ENCODE data around the gene RAB5B. TPM values are rescaled to one million over a fixed set of nuclear protein-coding genes. Genes with fewer than 3 reads are reported as not detected.
A peak's percentile ranks its signal among the peaks of the same experiment; 100 is the strongest.

The RAB5B gene
- total RNA-seq, 1 experiment from 2014 or later, result 44.5 TPM

GRCh38 chr12:56029666-56030293 lies 55.9 kb downstream of the RAB5B start:
- BruUV-seq (replicated peaks), result no TSS peak
- H2AFZ ChIP-seq (ENCODE audit: low read depth, low read length, poor library complexity, severe bottlenecking), result no peak overlapping the region
- H3K4me1 ChIP-seq (ENCODE audit: control insufficient read depth in 1 of 2, insufficient read depth in 2 of 2, low read length in 2 of 2), result no peaks in the 10 kb centered on the region
- no peak overlapping the region for H3K9ac ChIP-seq (ENCODE audit: low read length)
- no peaks in the 10 kb centered on the region for H3K9me3 ChIP-seq (ENCODE audit: control insufficient read depth in 1 of 2, insufficient read depth in 1 of 2, low read depth in 1 of 2, low read length in 2 of 2)
- RAD21 ChIA-PET (ENCODE audit: low non-redundant PET in 1 of 2, low total read pairs in 2 of 2, uncharacterized antibody in 2 of 2, unreplicated experiment in 2 of 2), result interaction anchor here (0.6 to 1.4 kb wide), 3 partner anchors 23 to 34 kb away, joined by 3 to 4 read pairs (median 4); partner anchors contain the start of gene SUOX (in 1 of the 2)
- H3K36me3 ChIP-seq (ENCODE audit: control insufficient read depth in 1 of 2, insufficient read depth in 2 of 2, low read length in 2 of 2), result no peaks in the 10 kb centered on the region
- no peak overlapping the region for H3K4me3 ChIP-seq (replicated peaks in 1 of 2; ENCODE audit: low read depth in 1 of 2, low read length in 2 of 2)
- no peak for DNase-seq (ENCODE audit: low read depth, low spot score)
- POLR2A ChIA-PET, result interaction anchor here (0.9 to 1.1 kb wide), 2 partner anchors 23 to 33 kb away, joined by 3 read pairs; partner anchors contain the start of gene SUOX
- CTCF ChIA-PET, result interaction anchor here (0.6 to 2.6 kb wide), 14 partner anchors 8 to 293 kb away, joined by 3 to 24 read pairs (median 4); partner anchors contain the start of gene SUOX
- no peaks in the 10 kb centered on the region for H3K9me2 ChIP-seq (ENCODE audit: insufficient read depth)
- H3K27me3 ChIP-seq (ENCODE audit: insufficient read depth, low read length), result no peaks in the 10 kb centered on the region
- H3K4me2 ChIP-seq (ENCODE audit: low read length), result no peak overlapping the region
- no peaks in the 10 kb centered on the region for H4K20me1 ChIP-seq (ENCODE audit: insufficient read depth)
- ATAC-seq, result peak; percentile 88
- TF ChIP-seq CEBPB (IDR thresholded peaks at IDR 0.05; ENCODE audit: low read depth) (no peak), CTCF (IDR thresholded peaks at IDR 0.05 in 2 of 3, conservative IDR thresholded peaks at IDR 0.05 in 1 of 3; ENCODE audit: borderline replicate concordance in 1 of 3, insufficient read depth in 1 of 3, low read depth in 2 of 3, low read length in 2 of 3) (peak; percentile 73 to 78 (median 78)), RAD21 (IDR thresholded peaks at IDR 0.05; ENCODE audit: low read depth) (peak; percentile 73)
- no peak overlapping the region for H3K27ac ChIP-seq (ENCODE audit: low read depth, low read length)
- intact Hi-C loops (cut with micrococcal nuclease), result loop anchor here (1.0 to 5.0 kb wide), 2 partner anchors 33 to 292 kb away; no protein-coding TSS in a partner anchor
- no peaks in the 10 kb centered on the region for H3K79me2 ChIP-seq (ENCODE audit: insufficient read depth, low read length)

- ChIA-PET RAD21 (ENCODE audit: low non-redundant PET in 1 of 2, low total read pairs in 2 of 2, uncharacterized antibody in 2 of 2, unreplicated experiment in 2 of 2) (no interaction called here), POLR2A (no interaction called here), CTCF (no interaction called here)
- Histone ChIP-seq H3K9me3 (ENCODE audit: control insufficient read depth in 1 of 2, insufficient read depth in 1 of 2, low read depth in 1 of 2, low read length in 2 of 2) (no peaks in the 10 kb centered on the region), H3K4me2 (ENCODE audit: low read length) (no peak overlapping the region), H3K79me2 (ENCODE audit: insufficient read depth, low read length) (no peaks in the 10 kb centered on the region), H3K4me1 (ENCODE audit: control insufficient read depth in 1 of 2, insufficient read depth in 2 of 2, low read length in 2 of 2) (no peaks in the 10 kb centered on the region), H3K36me3 (ENCODE audit: control insufficient read depth in 1 of 2, insufficient read depth in 2 of 2, low read length in 2 of 2) (no peaks in the 10 kb centered on the region), H3K27me3 (ENCODE audit: insufficient read depth, low read length) (no peaks in the 10 kb centered on the region), H2AFZ (ENCODE audit: low read depth, low read length, poor library complexity, severe bottlenecking) (no peak overlapping the region), H3K4me3 (replicated peaks in 1 of 2; ENCODE audit: low read depth in 1 of 2, low read length in 2 of 2) (no peak overlapping the region), H3K27ac (ENCODE audit: low read depth, low read length) (no peak overlapping the region), H3K9me2 (ENCODE audit: insufficient read depth) (no peaks in the 10 kb centered on the region), H3K9ac (ENCODE audit: low read length) (no peak overlapping the region), H4K20me1 (ENCODE audit: insufficient read depth) (no peaks in the 10 kb centered on the region)
- no TSS peak for BruUV-seq (replicated peaks)
- DNase-seq (ENCODE audit: low read depth, low spot score), result no peak
- intact Hi-C loops (cut with micrococcal nuclease), result no loop called here
- no peak for ATAC-seq
- no peak for TF ChIP-seq SP1 (IDR thresholded peaks at IDR 0.05; ENCODE audit: low read depth)
- no peak for TF ChIP-seq YY1 (IDR thresholded peaks at IDR 0.05; ENCODE audit: extremely low read depth, insufficient replicate concordance, low read depth, low read length)
- no peak for TF ChIP-seq ZFX (IDR thresholded peaks at IDR 0.05)
- no peak for TF ChIP-seq CTCF (IDR thresholded peaks at IDR 0.05 in 2 of 3, conservative IDR thresholded peaks at IDR 0.05 in 1 of 3; ENCODE audit: borderline replicate concordance in 1 of 3, insufficient read depth in 1 of 3, low read depth in 2 of 3, low read length in 2 of 3)
- no peak for TF ChIP-seq EGR1 (IDR thresholded peaks at IDR 0.05; ENCODE audit: low read depth)
- TF ChIP-seq CEBPB (IDR thresholded peaks at IDR 0.05; ENCODE audit: low read depth), result no peak
- no peak for TF ChIP-seq TCF7L2 (IDR thresholded peaks at IDR 0.05; ENCODE audit: borderline replicate concordance, extremely low read depth, insufficient read depth, insufficient read length)
- TF ChIP-seq ELF1 (IDR thresholded peaks at IDR 0.05; ENCODE audit: borderline replicate concordance, low read depth), result no peak
- TF ChIP-seq POLR2AphosphoS5 (IDR thresholded peaks at IDR 0.05; ENCODE audit: low read depth, low read length), result no peak
- TF ChIP-seq SRF (IDR thresholded peaks at IDR 0.05; ENCODE audit: low read depth), result no peak
- no peak for TF ChIP-seq RAD21 (IDR thresholded peaks at IDR 0.05; ENCODE audit: low read depth)
- TF ChIP-seq ATF3 (IDR thresholded peaks at IDR 0.05), result no peak
- no peak for TF ChIP-seq MAX (IDR thresholded peaks at IDR 0.05)
- no peak for TF ChIP-seq EZH2phosphoT487 (IDR thresholded peaks at IDR 0.05; ENCODE audit: borderline replicate concordance)
- TF ChIP-seq POLR2A (IDR thresholded peaks at IDR 0.05; ENCODE audit: borderline replicate concordance, extremely low read depth, insufficient read depth, insufficient read length), result no peak
These were observed 58.1 kb downstream of the RAB5B start for GRCh38 chr12:56031987-56032386.
